GM21528 (cell line): ENCODE data around the gene PRG3.
"Not testable (repeated sequence)": the region's sequence is repeated elsewhere in the genome, so short reads cannot be mapped to it uniquely, and the experiment has no call there.

Experiments
- ATAC-seq: cut with Tn5 transposase; IDR thresholded peaks from one replicate; pipeline ENCODE4 v1.9.1; 2021; ENCODE audit warnings: mild to moderate bottlenecking, moderate library complexity; ENCODE audit not compliant: unreplicated experiment, low FRiP score

The PRG3 gene

DNA sequence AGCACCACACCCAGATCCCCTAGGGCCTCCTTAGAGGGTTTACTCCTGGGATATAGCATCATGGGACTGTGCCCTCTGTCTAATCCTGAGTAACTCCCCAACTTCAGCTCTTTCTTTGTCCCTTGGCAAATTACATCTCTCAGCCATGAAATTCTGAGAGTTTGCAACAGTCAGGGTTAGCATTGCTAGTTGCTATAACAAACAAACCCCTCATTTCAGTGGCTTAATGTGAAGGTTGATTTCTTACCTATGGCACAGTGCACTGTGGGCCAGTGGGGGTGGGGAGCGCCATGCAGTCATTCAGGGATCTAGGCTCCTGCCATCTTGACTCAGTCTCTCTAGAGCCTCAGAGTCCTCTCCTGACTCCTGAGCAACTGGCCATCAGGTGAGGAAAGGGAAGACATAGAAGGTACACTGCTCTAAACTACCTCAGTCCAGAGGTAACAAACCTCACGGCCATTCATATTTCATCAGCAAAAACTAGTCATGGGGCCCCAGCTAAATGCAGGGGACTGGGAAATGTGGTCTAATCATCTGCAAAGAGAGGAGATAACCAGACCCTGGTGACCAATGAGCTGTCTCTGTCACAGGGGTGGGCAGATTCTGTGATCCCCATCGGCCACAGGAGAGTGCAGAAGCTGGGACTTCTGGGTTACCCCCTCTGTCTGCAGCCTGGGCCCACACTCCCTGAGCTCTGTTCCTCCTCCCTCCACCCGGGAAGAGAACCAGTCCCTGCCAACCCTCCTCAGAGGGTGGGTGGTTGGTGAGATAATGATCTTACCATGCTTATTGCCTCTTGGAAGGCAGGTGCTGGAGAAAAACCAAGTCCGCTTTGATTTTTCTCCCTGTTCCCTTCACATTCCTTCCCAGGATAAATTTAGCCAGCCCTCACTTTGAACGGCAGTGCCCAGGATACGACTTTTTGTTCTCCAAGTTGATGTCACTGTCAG lies 17.5 kb downstream of the PRG3 start:
- no peak for ATAC-seq

DNA sequence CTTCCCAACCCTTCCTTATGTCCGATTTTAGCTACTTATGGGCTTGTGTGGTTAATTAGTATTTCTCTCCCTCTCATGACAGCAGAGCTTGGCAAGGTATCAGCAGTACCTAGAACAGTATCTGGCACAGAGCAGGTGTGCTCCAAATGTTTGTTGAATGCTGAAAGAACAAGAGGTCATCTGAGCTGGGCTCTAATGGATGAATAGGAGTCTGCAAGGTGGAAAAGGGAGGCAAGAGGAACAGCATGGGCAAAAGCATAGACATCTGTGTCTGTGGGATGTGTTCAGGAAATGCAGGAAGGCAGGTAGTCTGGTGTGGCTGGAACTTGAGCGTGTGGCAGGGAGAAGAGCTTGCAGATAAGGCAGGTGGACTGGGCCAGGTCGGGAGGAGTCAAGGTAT lies 19.0 kb downstream of the PRG3 start:
- no peak for ATAC-seq

- not testable (repeated sequence) for ATAC-seq
Observed at GRCh38 chr11:57361420-57361819, 19.5 kb downstream of the PRG3 start.

GRCh38 chr11:57360991-57361390 lies 20.0 kb downstream of the PRG3 start:
- ATAC-seq = no peak

DNA sequence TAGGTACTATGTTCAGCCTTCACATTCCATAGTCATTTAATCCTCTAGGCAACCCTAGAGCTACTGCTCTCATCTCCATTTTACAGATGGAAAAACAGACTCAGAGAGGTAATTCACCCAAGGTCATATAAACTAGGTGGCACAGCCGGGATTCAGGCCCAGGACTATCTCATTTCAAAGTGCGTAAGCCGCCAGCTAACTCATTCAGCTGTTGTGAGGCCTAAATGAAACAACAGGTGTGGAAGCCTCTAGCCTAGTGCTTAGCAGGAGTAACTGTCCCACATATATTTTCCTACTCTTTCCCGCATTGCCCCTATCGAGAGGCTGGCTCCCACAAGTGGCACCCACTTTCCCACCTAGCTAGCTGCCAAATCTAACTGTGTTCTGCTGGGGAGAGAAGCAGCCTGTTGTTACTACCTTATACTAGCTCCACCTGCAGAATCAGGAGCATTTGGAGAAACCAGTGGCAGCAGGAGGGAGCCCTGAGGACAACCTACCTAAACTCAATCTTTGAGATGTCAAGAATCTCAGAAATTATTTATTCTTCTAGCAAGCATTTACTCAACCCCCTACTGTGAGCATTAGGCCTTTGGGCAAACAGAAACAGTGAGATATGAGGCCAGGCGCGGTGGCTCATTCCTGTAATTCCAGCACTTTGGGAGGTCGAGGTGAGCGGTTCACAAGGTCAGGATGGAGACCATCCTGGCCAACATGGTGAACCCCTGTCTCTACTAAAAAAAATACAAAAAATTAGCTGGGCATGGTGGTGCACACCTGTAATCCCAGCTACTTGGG lies 20.9 kb downstream of the PRG3 start:
- no peak for ATAC-seq

DNA sequence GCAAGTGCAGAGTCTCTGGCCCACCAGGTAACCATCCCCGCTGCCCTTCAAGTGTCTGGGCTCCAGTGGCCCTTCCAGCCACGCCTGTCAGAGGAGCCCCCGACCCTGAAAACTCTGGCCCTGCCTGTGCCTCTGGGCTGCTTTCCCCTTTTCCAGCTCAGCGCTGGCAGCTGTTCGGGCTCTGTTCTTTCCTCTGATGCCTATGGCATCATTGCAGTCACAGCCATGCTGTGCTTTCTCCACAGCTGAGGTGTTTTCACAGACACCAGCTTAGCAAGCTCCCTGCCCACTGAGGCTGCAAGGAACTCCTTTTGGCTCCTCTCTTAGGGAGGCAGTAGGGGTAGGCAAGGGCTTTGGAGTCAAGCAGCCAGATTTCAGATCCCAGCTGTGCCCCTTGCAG lies 21.6 kb downstream of the PRG3 start:
- ATAC-seq = no peak

DNA sequence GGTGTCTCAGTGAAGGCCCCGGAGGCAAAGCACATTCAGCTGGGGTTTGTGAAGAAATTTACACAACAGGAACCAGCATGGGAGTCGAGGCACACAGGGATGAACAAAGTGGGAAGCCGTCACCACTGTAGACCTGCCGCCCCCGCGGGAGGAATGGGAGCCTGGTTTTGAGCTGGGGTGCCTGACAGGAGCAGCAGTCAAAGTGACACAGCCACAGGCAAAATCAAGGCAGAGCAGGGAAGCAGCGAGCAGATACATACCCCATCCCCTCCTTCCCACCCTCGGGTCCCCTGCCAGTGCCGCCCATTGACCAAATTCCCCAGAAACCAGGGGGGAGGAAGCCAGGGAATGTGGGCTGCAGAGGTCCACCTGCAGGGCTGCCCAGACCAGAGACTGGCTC lies 22.0 kb downstream of the PRG3 start:
- no peak for ATAC-seq

DNA sequence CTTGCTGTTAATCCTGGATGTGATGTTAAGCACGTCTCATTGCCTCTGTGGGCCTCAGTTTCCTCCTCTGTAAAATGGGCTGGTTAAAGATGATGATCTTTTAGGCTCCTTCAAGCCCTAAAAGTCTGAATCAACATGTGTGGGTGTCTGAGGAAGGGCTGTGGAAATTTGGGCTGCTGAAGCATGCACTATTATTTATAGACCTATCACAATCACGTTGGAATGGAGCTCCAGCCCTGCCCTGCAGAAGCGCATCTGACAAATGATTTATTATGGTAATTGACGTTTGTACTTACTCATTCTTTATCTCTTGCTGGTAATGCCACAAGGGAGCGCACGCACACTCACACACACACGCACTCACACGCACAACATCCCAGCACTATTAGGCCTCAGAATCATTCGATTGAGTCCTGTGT lies 22.4 kb downstream of the PRG3 start:
- no peak for ATAC-seq

- no peak for ATAC-seq
Observed at GRCh38 chr11:57357856-57358255, 23.1 kb downstream of the PRG3 start.

DNA sequence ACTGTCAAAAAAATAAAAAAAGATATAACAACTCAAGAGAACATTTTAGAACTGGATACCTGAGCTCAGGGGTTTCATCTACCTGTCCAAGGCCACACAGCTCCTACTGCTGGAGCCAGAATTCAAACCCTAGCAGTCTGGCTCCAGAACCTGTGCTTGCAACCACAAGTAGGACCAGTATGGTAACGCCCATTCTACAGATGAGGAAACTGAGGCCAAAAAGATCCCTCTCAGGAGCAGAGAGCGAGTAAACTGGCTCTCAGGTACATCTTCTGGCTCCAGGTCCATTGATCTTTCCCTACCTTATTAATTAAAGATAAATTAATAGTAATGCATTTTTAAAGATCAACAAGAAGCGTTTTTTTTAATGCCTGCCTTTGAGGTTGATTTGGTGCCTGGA lies 23.6 kb downstream of the PRG3 start:
- no peak for ATAC-seq

- no peak for ATAC-seq
Observed at GRCh38 chr11:57356268-57356667, 24.7 kb downstream of the PRG3 start.

- ATAC-seq = no peak
Observed at GRCh38 chr11:57354699-57355098, 26.3 kb downstream of the PRG3 start.

DNA sequence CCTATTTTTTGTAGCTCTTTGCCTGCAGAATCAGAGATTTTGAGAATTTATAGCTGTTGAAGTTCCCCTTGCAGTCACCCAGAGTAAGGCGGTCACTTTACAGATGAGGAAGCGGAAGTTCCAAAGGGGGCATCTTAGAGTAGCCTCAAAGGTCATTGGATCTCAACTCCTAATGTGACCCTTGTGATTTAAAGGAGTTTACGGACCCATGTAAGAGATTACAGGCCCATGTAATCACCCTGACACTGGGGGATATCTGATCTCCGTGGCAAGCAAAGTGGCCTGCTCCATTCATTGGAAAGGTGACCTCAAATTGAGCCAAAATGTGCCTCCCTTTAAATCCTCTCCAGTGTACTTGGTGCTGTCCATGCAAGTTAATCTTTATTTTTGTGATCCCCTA lies 27.1 kb downstream of the PRG3 start:
- ATAC-seq = no peak

GRCh38 chr11:57353446-57353845 lies 27.5 kb downstream of the PRG3 start:
- ATAC-seq = no peak

DNA sequence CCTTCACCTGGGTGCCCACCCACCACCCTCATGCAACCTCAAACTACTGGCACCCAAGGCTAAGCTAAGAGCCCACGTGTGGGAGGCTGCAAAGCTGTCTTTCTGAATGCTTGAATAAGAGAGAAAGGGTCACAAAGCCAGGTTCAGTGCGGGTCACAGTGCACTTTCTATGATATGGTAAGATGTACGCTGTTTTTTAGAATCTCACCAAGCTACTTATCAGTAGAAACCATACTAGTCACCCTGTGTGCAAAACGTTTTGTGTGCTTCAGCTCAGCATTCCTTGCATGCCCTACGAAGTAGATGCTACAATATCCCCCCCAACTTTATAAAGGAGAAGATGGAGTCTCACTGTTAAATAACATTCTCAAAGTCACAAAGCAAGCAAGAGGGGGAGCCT lies 27.9 kb downstream of the PRG3 start:
- no peak for ATAC-seq

DNA sequence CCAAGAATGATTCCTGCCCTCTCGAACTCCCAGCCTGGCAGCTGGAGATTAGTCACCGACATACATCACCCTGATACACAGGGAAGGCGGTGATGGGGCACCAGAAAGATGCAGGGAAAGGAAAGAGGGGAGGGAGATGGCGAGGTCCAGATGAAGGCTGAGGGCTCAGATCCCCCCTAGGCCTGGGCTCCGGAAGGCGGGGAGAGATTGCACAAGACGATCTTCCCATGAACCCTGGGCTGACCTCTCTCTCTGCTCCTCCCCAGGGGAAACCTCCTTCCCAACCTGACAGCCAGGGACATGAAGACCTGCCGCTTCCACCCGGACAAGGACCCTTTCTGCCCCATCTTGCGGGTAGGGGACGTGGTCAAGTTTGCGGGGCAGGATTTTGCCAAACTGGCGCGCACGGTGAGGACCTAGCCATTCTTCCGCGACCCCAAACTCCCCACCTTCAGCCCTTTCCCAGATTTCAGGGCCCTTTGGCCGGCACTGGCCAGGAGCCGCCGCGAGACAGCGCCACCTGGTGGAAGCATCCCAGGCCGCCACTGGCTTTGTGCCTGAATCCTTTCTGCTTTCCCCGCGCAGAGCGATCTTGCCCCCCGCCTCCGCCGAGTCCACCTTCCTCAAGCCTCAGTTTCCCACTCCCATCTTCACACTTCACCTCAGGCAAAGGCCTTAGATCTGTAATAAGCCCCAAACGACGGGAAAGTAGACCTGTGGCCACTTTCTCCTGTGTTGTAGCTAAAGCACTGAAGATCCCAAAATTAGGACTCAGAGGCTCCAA lies 31.3 kb downstream of the PRG3 start:
- no peak for ATAC-seq

- no peak for ATAC-seq
Observed at GRCh38 chr11:57348636-57349313, 32.2 kb downstream of the PRG3 start.

- ATAC-seq = no peak
Observed at GRCh38 chr11:57348052-57348451, 32.9 kb downstream of the PRG3 start.

GRCh38 chr11:57347336-57347735 lies 33.6 kb downstream of the PRG3 start:
- no peak for ATAC-seq

DNA sequence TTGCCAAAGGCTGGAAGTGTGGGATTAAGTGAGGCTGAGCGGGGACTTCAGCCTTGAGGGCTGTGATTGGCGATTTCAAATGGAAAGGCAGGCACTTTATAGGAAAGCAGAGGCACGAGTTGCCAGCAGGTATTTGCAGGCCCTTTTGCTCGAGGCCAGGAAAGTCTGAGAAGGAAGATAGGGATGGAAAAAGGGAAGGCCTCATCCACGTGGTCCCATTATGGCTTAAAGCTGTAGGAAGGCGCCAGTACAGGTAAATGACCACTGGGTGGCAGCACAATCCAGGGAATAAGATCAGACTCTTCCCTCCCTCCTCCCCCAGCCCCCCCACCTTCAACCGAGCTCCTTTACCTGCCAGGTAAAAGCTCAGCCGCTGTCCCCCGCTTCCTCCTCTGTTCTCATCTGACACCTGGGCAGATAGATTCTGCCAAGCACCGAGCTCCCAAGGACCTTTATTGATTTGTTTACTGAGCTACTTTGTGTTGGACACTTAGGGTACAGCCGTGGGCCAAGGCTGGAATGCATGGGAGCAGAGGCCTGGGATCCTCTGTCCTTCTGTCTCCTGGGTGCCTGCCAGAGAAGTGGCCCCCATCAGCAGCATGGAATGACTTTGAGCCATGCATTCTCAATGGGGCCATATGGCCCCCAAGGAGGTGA lies 35.3 kb downstream of the PRG3 start:
- ATAC-seq = no peak
